Renal cortex interstitium (tissue), 11 donors: Measurements from ENCODE around the gene ALDH2. TPM values are rescaled to one million over a fixed set of nuclear protein-coding genes. Genes with fewer than 3 reads are reported as not detected.

Experiments
- DNase-seq, 11 donors: peaks; one replicate each; pipeline ENCODE4 v3.0.0-alpha.2; 2013; ENCODE audit warnings: low read depth in 9 of 11, low spot score in 4 of 11; ENCODE audit errors: extremely low read depth in 1 of 11
- polyA plus RNA-seq, 3 donors: library from polyadenylated mRNA; unstranded; fragments of 120-200 nt; gene quantifications; one replicate each; pipeline ENCODE4 v1.2.1, GENCODE V29; 2013; ENCODE audit not compliant: insufficient read length in 3 of 3

Gene ALDH2
- polyA plus RNA-seq, 3 donors: 97.2 to 119 (median 101) TPM

DNA sequence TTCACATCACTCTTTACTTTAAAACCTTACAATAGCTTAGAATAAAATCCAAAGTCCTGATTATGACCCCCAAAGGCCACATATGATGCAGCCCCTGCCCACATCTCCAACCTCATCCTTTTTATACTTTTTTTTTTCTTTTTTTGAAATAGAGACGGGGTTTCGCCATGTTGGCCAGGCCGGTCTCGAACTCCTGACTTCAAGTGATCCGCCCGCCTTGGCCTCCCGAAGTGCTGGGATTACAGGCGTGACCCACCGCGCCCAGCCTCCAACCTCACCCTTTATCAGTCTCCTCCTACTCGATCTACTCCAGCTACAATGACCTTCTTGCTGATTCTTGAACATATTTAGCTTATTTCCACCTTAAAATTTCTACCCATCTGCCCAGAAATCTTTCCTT lies 74.1 kb downstream of the ALDH2 start:
- no peak for DNase-seq

DNA sequence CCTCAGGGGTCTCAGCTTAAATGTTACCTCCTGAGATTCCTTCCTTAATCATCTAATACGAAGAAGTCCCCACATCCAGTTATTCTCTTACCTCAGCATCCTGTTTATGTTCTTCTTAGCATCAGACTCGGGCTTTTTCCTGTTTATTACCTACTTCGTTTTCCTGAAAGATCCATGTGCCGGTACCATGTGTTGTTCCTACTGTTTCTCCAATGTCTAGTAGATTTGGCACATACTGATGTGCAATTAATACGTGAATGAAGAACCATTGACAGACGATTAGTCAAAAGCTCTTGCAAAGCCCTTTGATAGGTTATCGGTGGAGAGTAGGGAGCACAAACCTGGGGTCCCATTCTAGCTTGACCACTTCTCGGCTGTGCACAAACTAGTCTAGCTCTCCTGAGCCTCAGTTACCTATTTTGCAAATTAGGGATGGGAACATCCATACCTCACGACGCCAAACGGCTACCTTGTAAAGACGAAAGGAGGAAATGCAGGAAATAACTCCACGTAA lies 74.6 kb downstream of the ALDH2 start:
- DNase-seq: peak in 2 of 11 donors; percentile 5 to 56

DNA sequence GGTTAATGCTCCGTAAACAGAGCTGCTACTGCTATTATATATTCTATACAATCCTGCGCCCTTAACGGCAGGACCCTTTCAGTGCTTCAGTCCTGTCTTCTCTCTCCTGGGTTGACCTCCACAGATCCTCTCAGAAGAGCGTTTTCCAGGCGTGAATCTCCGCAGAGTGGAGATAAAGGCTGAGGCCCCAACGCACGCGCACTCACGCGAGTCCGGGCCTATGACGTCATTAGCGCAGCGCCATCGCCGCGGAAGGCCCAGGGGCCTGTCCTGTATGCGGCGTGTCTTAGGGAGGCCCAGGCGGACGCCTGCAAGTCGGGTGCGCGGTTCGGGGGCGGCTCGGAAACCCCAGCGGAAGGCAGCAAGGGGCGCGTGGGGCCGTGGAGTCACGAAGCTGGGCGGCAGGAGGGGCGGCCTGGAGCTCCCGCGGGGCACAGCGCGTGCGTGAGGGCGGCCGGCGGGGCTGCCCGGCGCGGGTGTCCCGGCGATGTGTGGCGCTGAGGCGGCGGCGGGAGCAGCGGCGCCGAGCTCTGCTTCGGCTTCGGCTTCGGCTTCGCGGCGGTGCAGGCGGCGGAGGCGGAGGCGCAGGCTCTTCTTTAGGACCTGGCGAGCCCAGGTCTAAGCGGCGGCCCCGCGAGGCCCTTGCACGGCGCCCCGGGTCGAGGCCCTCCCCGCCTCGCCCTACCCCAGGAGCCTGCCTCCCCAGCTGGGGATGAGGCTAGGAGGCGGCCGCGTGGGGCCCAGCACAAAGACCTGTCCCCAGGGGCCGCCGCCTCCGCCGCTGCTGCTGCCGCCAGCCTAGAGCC lies 75.2 kb downstream of the ALDH2 start, which contains the start of gene MAPKAPK5:
Gene MAPKAPK5 (plus strand): TSS at position 479 of the 806 bp plus-strand sequence. CDS start 506 bp downstream, outside the sequence.
- DNase-seq: peak; percentile 83 to 96 (median 92)

DNA sequence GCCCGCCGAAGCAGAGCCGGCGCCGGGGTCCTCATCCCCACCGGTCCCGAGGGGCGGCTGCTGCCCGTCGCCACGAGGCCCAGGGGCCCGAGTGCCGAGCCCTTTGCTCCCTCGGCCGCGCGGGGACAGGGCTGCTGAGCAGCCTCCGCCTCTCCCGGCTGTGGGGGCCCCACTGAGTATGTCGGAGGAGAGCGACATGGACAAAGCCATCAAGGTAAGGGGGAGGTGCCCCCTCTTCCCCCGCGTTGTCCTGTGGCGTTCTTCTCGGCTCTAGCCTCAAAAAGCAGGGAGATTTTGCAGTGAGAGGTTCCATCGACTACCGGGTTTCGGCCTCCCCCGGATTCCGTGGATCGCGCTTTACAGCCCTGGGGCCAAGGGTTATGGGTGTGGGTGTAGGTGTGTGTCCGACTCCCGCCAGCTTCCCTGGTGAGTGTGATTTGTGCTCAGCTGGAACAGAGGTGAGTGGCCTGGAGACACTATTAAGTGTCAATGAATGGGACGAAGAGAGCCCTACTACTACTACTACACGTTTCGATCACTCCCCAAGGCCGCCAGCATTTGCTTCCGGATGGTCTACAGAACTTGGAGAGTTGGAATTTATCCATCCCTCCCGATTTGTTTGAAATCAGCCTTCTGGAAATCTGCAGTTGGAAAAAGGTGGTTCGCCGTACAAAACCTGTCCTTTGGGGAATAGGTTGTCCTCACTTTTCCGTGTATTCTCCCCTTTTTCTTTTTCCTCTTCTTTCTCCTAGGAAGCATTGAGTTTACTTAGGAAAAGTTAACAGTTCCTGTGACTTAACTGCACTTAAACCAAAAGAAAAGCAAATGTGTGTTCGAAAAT lies 76.0 kb downstream of the ALDH2 start:
- peak in 1 of 11 donors; percentile 4 for DNase-seq

DNA sequence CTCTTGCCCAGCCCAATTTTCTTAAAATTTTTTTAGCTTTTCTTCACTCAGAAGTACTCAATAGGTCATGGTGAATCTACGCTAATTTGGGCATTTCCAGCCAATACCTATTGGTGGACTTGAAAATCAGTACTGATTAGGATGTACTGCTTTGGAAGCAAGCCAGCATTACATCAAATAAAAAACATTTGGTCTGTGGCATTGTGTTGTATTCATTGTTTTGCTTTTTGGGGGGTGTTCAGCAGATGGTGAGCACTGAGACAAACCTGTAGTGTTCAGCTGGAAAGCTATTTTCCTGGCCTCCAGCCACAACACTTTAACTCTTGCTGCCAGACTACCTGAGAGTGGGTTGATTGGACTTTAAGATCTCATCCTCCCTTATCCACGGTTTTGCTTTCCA lies 79.3 kb downstream of the ALDH2 start:
- no peak for DNase-seq

DNA sequence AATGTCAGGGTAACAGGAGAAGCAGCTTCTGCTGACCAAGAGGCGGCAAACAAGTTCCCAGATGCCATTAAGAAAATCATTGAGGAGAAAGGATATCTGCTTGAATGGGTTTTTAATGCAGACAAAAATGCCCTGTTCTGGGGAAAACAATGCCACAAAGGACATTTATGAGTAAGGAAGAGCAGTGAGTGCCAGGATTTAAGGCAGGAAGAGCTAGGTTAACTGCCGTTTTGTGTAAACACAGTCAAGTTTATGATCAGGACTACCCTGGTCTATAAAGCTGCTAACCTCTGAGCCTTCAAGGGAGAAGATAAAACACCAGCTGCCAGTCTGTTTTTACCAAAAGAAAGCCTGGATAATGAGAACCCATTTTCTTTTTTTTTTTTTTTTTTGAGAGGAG lies 83.8 kb downstream of the ALDH2 start:
- no peak for DNase-seq

DNA sequence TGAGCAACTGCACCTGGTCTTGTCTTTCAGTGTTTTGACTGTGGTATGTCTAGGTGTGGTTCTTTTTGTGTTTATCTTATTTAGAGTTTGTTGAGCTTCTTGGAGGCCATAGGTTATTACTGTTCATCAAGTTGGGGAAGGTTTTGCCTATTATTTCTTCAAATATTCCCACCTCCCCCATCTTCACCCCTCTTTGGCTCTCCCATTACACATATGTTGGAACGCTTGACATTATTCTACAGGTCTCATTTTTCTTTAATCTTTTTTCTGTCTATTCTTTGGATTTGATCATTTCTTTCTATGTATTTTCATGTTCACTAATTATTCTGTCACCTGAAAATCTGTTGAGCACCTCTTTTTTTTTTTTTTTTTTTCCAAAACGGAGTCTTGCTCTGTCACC lies 91.5 kb downstream of the ALDH2 start:
- DNase-seq: no peak

DNA sequence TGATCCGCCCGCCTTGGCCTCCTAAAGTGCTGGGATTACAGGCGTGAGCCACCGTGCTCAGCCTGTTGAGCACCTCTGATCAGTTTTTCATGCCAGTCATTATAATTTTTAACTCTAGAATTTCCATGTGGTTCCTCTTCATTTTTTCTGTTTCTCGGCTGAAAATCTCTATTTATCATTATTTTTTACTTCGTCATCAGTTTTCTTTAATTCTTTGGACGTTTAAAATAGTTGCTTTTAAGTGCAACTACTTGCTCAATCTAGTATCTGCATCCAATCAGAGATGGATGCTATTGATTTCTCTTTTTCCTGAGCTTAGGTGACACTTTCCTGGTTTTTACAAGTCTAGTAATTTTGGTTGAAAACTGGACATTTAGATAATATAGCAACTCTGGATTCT lies 92.0 kb downstream of the ALDH2 start:
- no peak for DNase-seq

DNA sequence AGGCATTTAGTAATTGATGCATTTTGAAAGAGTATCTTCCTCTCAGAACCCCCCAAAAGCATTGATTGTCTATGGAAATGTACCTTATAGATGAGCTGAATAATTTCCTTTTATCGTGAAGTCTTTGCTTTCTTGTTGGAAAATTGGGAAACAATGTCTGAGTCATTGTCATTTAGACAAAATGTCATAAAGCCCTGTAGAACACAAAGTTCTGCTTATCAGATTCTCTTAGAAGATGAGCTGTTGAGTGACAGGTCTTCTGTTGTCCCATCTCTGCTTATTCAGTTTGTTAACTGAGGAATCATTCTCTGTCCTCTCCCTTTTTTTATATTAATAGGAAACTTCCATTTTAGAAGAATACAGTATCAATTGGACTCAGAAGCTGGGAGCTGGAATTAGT lies 98.2 kb downstream of the ALDH2 start:
- no peak for DNase-seq

Other genes starting within 250 kb of the ALDH2 start
- 10 to 100 TPM; 62.4 to 87.5 (median 75.6) TPM for gene ATXN2, start 167.6 kb upstream of the ALDH2 start, polyA plus RNA-seq
- gene BRAP, start 81.0 kb upstream of the ALDH2 start, polyA plus RNA-seq: 10 to 100 TPM; 19.0 to 20.5 (median 20.4) TPM
- 10 to 100 TPM; 35.7 to 52.9 (median 37.3) TPM for gene ACAD10, start 80.9 kb upstream of the ALDH2 start, polyA plus RNA-seq
- gene MAPKAPK5, start 75.3 kb downstream of the ALDH2 start, polyA plus RNA-seq: 10 to 100 TPM; 48.2 to 54.5 (median 54.1) TPM
- 10 to 100 TPM; 25.2 to 37.1 (median 32.0) TPM for gene TMEM116, start 246.2 kb downstream of the ALDH2 start, polyA plus RNA-seq
- 100 to 1,000 TPM; 158 to 172 (median 165) TPM for gene ERP29, start 246.5 kb downstream of the ALDH2 start, polyA plus RNA-seq